GM19455 (cell line): ENCODE data around the gene TBC1D12.

Source experiments
- ATAC-seq: cut with Tn5 transposase; IDR thresholded peaks from one replicate; pipeline ENCODE4 v1.9.1; 2021; ENCODE audit not compliant: unreplicated experiment

Gene TBC1D12

DNA sequence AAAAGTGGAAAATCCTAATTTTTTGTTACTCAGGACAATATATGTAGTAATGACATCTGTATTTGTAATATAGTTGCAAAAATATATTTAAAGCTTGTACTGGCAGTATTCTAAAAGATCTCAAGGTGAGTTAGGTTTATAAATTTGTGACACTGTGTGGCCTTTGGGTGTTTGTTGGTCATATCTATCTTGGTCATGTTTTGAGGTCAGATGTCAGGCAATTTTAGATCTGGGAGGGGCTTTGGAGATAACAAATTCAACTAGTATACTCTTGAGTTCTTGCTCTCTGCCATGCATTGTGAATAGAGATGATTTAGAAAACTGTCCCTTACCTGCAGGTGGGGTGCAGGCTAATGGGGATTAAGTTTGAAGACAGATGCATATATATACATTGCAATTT, 3.1 kb downstream of the TBC1D12 start:
- ATAC-seq = no peak

DNA sequence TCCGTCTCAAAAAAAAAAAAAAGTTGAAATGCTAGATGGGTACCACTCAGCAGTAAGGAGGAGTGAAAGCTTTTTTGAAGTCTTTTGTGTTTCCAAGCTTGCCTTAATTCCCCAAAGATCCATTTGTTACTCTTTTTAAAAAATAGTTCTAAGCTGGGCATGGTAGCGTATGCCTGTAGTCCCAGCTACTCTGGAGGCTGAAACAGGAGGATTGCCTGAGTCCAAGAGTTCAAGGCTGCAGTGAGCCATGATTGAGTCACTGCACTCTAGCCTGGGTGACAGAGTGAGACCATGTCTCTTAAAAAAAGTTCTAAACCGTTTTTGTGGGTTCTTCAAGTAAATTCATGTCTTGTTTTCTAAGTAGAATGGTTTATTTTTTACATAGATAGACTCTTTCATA, 5.3 kb downstream of the TBC1D12 start:
- ATAC-seq = no peak

DNA sequence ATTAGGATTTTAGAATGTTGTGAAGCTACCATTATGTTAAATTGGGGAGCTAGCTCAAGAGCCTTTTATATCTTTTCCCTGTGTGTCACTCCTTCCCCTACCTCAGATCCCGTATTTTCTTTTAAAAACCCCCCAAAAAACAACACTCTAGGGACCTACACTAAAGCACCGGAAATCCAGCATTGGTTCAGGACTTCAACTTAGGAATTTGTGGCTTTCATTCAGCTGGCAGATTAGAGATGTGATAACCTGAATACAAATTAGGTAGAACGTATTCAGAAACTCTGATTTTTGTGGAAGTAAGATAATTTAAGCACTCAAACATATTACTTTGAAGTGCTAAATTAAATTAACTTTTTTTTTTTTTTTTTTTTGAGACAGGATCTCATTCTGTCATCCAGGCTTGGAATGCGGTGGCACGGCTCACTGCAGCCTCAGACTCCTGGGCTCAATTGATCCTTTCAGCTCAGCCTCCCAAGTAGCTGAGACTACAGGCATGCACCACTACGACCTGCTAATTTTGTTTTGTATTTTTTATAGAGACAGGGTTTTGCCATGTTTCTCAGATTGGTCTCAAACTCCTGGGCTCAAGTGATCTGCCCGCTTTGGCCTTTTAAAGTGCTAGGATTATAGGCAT, 6.8 kb downstream of the TBC1D12 start:
- ATAC-seq = no peak

DNA sequence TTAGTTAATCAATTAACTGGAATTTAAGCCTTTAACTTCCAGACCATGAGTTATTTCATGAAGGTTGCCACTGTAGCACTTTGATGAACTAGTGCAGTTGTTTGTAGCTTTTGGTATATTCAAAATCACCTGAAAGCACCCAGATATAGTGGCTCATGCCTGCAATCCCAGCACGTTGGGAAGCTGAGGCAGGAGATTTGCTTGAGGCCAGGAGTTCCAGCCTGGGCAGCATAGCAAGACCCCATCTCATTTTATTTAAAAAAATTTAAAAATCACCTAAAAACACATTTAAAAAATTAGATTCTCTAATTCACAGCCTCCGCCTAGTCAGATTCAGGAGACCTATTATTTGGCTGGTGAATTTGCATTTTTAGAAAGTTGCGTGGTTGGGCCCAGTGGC, 9.0 kb downstream of the TBC1D12 start:
- ATAC-seq = no peak

DNA sequence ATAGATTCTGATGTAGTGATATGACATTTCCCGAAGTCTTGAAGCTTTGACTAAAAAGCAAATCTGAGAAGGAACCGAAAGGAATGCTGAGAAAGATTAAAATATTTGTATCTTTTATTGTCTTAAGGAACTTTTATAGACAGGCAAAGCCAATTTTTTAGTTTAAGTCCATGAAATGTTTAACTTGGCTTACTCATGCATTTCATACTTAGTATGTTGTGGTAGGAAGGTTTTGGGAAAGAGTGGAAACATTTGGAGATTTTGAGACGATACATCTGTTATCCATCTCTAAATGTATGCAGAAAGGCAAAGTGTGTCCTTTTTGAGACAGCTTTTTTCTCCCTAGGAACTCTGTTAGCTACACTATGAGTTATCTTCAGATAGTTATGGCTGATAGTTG, 10.1 kb downstream of the TBC1D12 start:
- no peak for ATAC-seq

DNA sequence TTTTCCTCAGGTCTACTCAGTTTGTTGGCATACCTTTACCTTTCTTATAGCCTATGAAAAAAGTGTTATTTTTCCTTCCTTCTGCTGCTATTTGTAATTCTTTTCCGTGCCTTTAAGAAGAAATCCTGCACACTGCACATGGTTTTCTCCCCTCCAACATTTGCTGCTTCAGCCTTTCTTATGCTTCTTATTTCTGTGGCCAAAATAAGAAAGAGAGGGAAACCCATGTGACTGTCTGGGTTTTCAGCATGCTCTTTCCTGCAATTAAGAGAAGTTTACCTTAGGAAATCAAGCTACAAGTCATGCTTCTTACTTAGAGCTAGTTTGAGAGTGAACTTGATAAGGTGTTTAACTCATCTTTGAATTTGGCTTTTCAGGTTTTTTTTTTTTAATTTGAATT, 11.0 kb downstream of the TBC1D12 start:
- ATAC-seq = no peak

DNA sequence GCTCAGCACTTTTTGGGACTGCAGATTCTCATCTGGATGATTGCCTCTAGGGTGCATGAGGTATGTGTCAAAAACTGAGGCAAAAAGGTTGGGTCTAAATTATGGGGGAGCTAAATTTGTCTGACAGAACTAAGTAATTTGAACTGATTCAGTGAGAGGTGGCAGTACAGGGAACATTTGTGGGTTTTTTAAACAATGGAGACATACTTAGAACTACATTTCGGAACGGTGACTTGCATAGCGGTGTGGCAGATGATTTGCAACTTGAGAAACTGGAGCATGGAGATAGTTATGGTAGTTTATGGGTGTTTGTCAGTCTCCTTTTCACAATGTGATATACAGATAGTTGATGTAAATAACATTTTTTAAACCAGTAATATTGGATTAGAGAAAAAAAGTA, 14.6 kb downstream of the TBC1D12 start:
- no peak for ATAC-seq

DNA sequence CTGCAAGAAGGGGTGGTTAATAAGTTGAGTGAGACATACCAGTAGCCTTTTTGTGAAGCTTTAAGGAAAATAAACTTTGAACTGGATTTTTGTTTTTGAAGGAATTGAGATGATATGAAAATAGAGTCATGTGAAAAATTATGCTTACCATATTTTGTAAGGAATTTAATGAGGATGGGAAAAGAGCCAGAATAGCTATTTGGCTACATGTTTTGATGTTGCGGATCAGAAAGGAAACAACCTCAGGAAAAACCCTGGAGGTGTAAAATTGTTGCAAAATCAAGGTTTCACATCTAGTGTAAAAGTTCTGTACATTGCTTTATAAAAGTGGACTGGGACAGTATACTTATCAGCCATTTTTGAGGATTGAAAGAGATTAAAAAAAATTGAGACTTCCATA, 15.0 kb downstream of the TBC1D12 start:
- no peak for ATAC-seq

DNA sequence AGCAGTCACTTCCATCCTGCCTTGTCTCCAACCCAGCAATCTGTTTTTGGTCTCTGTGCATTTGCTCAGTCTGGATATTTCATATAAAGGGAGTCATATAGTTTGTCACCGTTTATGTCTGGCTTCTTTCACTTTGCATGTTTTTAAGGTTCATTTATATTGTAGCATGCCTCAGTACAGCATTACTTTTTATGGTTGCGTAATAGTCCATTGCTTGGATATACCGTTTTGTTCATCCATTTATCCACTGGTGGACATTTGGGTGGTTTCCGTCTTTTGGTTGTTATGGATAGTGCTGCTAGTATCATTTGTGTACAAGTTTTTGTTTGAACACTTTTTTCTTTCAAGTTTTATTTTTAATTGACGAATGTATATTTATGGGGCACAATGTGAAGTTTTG, 18.2 kb downstream of the TBC1D12 start:
- no peak for ATAC-seq

DNA sequence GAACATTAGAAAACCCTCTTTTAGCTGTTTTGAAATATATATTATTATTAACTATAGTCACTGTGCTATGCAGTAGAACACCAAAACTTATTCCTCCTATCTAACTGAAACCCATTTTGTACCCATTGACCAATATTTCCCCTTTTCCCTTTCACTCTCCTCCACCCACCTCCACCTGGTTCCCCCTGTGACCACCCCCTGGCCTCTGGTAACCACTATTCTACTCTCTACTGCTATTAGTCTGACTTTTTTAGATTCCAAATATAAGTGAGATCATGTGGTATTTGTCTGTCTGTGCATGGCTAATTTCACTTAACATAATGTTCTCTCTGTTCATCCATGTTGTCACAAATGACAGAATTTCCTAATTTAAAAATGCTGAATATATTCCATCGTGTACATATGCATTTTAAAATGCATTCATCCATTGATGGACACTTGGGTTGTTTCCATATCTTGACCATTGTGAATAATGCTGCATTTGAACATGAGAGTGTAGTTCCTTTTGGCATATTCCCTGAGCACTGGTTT, 18.7 kb downstream of the TBC1D12 start:
- ATAC-seq = no peak

DNA sequence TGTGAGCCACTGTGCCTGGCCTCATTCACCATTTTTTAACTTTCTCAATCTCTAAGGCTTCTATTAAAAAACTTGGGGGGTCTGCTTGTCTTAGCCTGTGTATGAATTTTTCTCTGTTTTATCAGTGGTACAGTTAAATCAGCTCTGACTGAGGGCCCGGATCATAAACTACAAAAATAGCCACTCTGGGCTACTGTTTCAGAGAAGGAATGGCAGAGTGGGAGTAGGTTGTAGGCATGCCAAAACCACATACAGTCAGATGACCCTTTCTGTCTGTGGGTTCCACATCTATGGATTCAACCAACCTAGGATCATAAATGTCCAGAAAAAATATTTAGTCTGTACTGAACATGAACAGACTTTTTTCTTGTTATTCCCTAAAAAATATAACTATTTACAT, 21.3 kb downstream of the TBC1D12 start:
- ATAC-seq = no peak

DNA sequence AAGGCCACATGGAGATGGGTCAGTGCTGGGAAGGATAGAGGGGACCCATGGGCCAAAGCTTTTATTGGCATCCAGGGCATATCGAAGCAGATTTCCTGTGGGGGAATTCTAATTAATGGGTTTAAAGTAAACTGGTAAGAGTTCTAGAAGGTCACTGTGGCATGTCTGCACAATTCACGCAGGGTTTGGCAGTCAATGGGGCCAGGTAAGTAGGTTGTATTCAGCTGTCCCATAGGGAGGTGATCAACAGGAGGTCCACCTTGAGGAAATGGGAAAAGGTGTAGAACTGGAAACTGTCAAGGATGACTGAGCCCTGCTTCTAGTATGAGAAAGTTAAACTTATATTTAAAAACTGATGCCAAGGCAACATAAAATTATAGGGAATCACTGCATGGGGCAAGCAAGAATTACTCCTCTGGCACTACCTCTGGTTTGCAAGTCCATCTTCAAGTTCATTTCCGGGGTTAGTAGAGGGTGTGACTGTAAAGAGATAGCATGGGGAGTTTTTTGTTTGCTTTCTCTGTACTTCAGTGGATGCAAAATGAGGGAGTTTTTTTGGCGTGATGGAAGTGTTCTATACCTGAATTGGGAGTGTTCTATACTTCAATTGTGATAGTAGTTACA, 22.5 kb downstream of the TBC1D12 start:
- ATAC-seq = no peak

DNA sequence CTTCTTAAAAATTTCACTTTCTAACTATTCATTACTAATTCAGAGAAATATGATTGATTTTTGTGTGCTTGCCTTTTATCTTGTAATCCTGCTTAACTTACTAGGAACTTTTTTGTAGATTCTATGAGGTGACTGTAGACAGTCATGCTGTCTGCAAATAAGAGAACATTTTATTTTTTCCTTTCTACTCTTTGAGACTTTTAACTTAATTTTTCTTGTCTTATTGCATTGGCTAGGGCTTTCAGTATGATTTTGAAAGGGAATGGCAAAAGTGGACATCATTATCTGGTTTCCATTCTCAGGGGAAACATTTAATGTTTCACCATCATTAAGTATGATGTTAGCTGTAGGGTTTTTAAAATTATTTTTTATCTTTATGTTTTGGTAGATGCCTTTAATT, 23.6 kb downstream of the TBC1D12 start:
- no peak for ATAC-seq

DNA sequence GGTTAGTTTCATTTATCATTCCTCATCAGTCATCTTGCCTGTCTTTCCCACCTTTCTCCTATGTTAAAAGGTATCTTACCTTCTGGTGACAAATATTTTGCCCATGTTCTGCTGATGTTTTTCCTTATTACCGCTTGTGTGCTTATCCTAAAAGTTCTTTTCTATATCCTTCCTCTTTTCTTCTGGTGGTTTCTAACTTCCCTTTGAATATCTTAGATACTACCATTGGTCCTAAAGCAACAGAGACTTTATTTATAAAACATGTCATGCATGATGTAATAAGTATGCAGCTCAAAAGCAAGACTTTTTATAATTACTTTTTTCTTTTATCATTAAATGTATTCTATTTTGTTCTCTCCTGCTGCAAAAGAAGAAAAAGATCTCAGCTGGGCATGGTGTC, 24.8 kb downstream of the TBC1D12 start:
- ATAC-seq = no peak

DNA sequence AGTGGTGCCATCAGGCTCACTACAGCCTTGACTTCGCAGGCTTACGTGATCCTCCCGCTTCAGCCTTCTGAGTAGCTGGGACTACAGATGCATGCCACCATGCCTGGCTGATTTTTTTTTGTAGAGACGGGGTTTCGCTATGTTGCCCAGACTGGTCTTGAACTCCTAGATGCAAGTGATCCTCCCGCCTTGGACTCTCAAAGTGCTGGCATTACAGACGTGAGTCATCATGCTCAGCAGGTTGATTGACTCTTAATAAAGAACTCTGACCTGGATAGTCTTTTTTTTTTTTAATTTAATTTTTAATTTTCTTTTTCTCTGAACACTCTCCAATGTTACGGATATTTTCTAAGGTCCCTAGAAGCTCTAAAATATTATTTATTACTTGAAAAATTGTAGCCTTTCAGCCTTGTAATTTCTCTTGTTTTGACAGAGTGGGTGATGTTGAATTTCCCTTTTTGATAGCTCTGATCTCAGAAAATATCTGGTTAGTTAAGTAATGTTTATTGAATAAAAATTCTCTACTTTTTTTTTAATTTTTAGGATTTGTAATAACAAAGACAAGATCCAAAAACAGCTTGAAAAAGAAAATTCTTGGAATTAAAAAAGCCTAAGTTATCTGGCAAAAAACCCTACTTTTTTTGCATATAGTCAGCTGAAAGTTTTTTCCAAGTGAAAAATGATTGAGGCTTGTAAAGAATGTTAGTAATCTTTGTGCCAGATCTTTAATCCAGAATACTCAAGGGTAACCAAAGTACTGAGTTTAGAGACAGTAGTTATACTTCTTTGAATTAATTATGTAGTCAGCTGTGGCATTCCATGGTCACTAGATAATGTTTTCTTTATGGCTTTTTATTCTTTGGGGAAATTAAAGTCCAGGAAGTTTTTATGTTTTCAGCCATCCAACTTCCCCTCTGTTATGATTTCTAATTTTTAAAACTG, 26.7 kb downstream of the TBC1D12 start:
- ATAC-seq = no peak

DNA sequence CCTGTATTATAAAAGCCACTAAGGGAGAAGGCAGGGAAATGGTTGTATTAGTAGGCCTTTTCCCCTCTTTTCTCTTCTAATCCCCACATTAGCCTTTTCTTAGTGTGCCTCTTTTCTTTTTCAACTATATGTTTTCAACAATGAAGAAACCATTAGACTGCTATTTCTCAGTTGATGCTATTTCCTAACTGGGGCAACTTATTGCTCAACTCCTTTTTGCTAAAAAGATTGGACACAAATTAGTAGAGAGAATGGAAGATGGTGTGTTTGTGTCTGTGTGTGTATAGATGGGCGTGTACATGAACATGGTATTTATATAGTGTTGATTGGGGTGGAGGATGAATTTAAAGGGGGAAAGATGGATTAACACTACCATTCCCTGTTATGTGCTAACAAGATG, 28.4 kb downstream of the TBC1D12 start:
- no peak for ATAC-seq

DNA sequence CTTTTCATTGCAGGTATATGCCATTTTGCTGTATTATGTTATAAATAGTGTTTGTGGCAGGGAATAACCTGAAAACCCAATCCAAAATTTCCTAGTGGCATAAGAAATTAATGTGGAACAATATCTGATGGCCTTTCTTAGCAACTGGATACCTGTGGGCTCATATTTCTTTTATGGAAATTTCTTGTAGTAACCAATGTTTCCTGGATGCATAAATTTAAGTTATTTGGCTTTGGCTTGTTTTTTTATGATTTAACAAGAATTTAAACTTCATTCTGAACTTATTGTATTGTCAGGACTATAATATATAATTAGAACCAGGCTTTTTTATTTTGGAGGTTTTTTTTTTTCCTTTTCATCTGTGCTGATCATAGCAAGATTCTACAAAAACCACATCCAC, 30.1 kb downstream of the TBC1D12 start:
- no peak for ATAC-seq

DNA sequence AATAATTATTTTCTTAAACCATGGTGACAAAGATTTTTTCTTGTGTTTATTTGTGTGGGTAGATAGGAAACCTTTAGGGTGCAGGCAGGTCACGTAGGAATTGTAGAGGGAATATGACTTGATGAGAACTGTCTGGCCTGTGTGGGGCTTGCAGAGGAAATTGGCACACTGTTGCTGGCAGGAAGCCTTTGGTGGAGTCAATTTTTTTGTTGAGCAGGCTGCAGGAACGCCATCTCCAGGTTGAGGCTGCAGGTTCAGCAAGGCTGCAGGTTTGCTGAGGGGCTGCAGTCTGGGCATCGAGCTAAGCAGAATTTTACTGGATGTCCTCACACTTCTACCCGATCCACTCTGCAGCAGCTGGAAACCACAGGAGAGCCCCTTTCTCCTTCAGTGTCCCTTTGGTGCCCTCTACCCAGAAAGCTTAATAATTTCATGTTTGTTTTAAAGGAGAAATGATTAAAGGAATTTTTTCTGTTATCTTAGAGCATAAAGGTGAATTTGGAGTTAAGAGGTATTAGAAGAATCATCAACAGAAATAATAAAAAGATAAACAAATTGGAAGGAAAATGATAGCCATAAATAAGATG, 37.0 kb downstream of the TBC1D12 start:
- ATAC-seq = no peak

DNA sequence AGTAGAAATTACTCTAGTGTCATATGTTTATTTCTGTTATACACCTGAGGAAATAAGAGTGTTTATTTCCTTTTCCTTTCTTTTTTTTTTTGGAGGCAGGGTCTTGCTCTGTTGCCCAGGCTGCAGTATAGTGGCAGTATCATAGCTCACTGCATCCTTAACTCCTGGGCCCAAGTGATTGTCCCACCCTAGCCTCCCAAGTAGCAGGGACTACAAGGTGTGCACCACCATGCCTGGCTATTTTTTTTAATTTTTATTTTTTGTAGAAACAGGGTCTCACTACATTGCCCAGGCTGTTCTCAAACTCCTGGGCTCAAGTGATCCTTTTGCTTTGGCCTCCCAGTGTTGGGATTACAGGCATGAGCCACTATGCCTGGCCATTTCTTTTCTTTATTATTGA, 37.8 kb downstream of the TBC1D12 start:
- ATAC-seq = no peak

DNA sequence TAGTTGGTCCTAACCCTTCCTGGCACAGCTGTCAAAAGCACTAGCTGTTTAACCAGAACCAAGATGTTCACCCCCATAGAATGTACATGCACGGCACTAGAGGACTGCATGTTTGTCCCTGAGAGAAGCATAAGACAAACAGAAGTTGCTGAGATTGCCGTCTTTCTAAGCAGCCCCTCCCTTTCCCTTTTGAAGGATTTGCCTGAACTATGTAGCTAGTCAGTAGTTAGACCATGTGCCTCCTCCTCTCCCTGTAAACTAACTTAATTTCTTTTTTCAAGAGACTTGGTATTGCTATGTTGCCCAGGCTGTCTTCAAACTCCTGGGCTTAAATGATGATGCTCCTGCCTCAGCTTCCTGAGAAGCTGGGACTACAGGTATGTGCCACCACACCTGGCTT, 40.7 kb downstream of the TBC1D12 start:
- no peak for ATAC-seq

DNA sequence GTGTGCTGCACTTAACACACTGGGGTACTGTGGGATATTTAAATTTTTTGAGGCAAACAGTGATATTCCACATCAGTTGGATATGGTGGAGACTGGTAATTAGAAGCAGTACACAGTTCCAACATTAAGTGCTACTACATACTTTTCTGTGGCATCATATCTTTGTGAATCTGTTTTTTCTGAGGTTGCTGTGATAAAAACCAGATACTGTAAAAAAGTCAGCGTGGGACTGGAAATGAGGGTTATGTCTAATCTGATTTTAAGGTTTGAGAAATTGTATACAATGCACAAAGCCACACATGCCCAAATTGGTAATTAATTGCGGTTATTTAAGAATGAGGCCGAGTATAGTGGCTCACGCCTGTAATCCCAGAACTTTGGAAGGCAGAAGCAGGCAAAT, 41.2 kb downstream of the TBC1D12 start:
- no peak for ATAC-seq

DNA sequence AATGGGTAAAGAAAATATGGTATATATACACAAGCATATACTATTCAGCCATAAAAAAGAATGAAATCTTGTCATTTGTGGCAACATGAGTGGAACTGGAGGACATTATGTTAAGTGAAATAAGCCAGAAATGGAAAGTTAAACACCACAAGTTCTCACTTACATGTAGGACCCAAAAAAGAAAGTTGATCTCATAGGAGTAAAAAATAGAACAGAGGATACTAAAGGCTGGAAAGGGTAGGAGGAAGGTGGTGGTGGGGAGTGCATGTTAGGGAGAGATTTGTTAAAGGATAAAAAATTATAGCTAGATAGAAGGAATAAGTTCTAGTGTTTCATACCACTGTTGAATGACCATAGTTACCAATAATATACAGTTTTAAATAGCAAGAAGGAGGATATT, 48.4 kb downstream of the TBC1D12 start:
- ATAC-seq = no peak
